MM.1S (cell line): ENCODE measurements around the gene MMAA.
"Not testable (repeated sequence)": the region's sequence is repeated elsewhere in the genome, so short reads cannot be mapped to it uniquely, and the experiment has no call there.

Experiments used
- EZH2 ChIP-seq: fragments of 300-600 bp; sonication (generic); optimal IDR thresholded peaks from 2 replicates; pipeline ENCODE3; 2017; ENCODE audit warnings: low read depth, mild to moderate bottlenecking, antibody characterized with exemption, low read length, mixed read lengths
- TF ChIP-seq, protein P1 (sequence below): fragments of 300-600 bp; sonication (generic); IDR thresholded peaks from 2 replicates; pipeline ENCODE4 v1.5.1; 2016; ENCODE audit warnings: antibody characterized with exemption, low read length, mixed read lengths

DNA sequence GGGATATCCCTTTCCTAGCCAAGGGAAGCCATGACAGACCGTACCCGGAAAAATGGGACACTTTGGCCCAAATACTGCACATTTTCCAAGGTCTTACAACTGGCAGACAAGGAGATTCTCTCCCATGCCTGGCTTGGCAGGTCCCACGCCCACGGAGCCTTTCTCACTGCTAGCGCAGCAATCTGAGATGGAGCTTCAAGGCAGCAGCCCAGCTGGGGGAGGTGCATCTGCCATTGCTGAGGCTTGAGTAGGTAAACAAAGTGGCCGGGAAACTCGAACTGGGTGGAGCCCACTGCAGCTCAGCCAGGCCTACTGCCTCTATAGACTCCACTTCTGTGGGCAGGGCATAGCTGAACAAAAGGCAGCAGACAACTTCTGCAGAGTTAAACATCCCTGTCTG is 44.6 kb upstream of the MMAA start:
- TF ChIP-seq, protein P1, sequence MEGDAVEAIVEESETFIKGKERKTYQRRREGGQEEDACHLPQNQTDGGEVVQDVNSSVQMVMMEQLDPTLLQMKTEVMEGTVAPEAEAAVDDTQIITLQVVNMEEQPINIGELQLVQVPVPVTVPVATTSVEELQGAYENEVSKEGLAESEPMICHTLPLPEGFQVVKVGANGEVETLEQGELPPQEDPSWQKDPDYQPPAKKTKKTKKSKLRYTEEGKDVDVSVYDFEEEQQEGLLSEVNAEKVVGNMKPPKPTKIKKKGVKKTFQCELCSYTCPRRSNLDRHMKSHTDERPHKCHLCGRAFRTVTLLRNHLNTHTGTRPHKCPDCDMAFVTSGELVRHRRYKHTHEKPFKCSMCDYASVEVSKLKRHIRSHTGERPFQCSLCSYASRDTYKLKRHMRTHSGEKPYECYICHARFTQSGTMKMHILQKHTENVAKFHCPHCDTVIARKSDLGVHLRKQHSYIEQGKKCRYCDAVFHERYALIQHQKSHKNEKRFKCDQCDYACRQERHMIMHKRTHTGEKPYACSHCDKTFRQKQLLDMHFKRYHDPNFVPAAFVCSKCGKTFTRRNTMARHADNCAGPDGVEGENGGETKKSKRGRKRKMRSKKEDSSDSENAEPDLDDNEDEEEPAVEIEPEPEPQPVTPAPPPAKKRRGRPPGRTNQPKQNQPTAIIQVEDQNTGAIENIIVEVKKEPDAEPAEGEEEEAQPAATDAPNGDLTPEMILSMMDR: not testable (repeated sequence)
- TF ChIP-seq EZH2: not testable (repeated sequence)
